HEK293T (cell line): Measurements from ENCODE around the gene MICALL2.

Experiments used
- BHLHE40 ChIP-seq: fragments of 450-650 bp; IDR thresholded peaks from 2 replicates; pipeline ENCODE4 v1.6.1; 2016; ENCODE audit warnings: mild to moderate bottlenecking, moderate library complexity, borderline replicate concordance
- CTBP1 ChIP-seq: fragments of 450-650 bp; IDR thresholded peaks from 2 replicates; pipeline ENCODE4 v1.6.1; 2016; ENCODE audit warnings: borderline replicate concordance
- FOXA1 ChIP-seq: fragments of 450-650 bp; IDR thresholded peaks from 2 replicates; pipeline ENCODE4 v1.6.1; 2016; ENCODE audit warnings: mild to moderate bottlenecking
- FOXK2 ChIP-seq: fragments of 450-650 bp; IDR thresholded peaks from 2 replicates; pipeline ENCODE4 v1.6.1; 2016; ENCODE audit warnings: mild to moderate bottlenecking
- FOXM1 ChIP-seq: fragments of 450-650 bp; IDR thresholded peaks from 2 replicates; pipeline ENCODE4 v1.6.1; 2017; ENCODE audit warnings: mild to moderate bottlenecking, borderline replicate concordance
- LEF1 ChIP-seq: fragments of 450-650 bp; IDR thresholded peaks from 2 replicates; pipeline ENCODE4 v1.6.1; 2017; ENCODE audit warnings: mild to moderate bottlenecking, borderline replicate concordance
- SP1 ChIP-seq: fragments of 450-650 bp; IDR thresholded peaks from 2 replicates; pipeline ENCODE4 v1.6.1; 2017
- TARDBP ChIP-seq: fragments of 450-650 bp; IDR thresholded peaks from 2 replicates; pipeline ENCODE4 v1.6.1; 2016

DNA sequence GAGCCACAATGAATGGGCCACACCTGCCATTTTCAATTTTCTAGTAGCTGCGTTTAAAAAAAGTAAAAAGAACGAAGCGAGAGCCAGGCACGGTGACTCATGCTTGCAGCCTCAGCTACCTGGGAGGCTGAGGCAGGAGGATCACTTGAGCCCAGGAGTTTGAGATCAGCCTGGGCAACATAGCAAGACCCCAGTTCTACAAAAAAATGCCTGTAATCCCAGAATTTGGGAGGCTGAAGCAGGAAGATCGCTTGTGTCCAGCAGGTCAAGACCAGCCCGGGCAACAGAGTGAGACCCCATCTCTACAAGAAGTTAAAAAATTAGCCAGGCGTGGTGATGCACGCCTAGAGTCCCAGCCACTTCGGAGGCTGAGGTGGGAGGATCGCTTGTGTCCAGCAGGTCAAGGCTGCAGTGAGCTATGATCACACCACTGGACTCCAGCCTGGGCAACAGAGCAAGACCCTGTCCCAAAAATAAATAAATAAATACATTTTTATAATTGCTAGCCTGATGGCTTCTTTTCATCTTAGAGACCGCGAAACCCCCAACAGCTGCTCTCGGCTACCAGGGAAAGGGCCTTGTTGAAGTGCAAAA, 32.1 kb downstream of the MICALL2 start:
- TF ChIP-seq FOXA1 (no peak), TARDBP (no peak), FOXM1 (no peak), SP1 (no peak), BHLHE40 (no peak), CTBP1 (no peak), FOXK2 (no peak), LEF1 (no peak)
